Measurements from ENCODE around the gene CNR2.

Gene CNR2

GRCh38 chr1:23916209-23917131, 3.3 kb upstream of the CNR2 start:
- Histone ChIP-seq H3K4me3 (ENCODE audit: low read length in 2 of 2) (no peak overlapping the region), H3K4me1 (ENCODE audit: control insufficient read depth in 2 of 2, insufficient read depth in 2 of 2, low read length in 2 of 2) (peaks cover 11 to 25% of the 10 kb centered on the region in 2 donors), H3K27ac (ENCODE audit: low read depth in 2 of 2, low read length in 2 of 2) (peak overlapping the region; percentile 39 to 43), H3K36me3 (ENCODE audit: control insufficient read depth in 2 of 2, insufficient read depth in 2 of 2, low read length in 2 of 2) (no peaks in the 10 kb centered on the region), H3K9ac (ENCODE audit: low read depth in 1 of 2, low read length in 2 of 2) (peak overlapping the region in 1 of 2 donors; percentile 53), H3K27me3 (ENCODE audit: control insufficient read depth in 2 of 2, insufficient read depth in 2 of 2, low read length in 2 of 2) (no peaks in the 10 kb centered on the region), H3K9me3 (ENCODE audit: control insufficient read depth in 2 of 2, low read length in 2 of 2) (no peaks in the 10 kb centered on the region)

GRCh38 chr1:23915466-23915865, 2.3 kb upstream of the CNR2 start:
- Histone ChIP-seq H3K36me3 (ENCODE audit: control insufficient read depth in 2 of 2, insufficient read depth in 2 of 2, low read length in 2 of 2) (no peaks in the 10 kb centered on the region), H3K9ac (ENCODE audit: low read depth in 1 of 2, low read length in 2 of 2) (no peak overlapping the region)

GRCh38 chr1:23914921-23915320, 1.8 kb upstream of the CNR2 start:
- H3K4me3 ChIP-seq (ENCODE audit: low read length in 2 of 2): no peak overlapping the region
- H3K4me1 ChIP-seq (ENCODE audit: control insufficient read depth in 2 of 2, insufficient read depth in 2 of 2, low read length in 2 of 2): peaks cover 8 to 14% of the 10 kb centered on the region in 2 donors
- no peaks in the 10 kb centered on the region for H3K9me3 ChIP-seq (ENCODE audit: control insufficient read depth in 2 of 2, low read length in 2 of 2)
- H3K27ac ChIP-seq (ENCODE audit: low read depth in 2 of 2, low read length in 2 of 2): no peak overlapping the region
- no peak overlapping the region for H3K9ac ChIP-seq (ENCODE audit: low read depth in 1 of 2, low read length in 2 of 2)
- H3K27me3 ChIP-seq (ENCODE audit: control insufficient read depth in 2 of 2, insufficient read depth in 2 of 2, low read length in 2 of 2): no peaks in the 10 kb centered on the region
- no peaks in the 10 kb centered on the region for H3K36me3 ChIP-seq (ENCODE audit: control insufficient read depth in 2 of 2, insufficient read depth in 2 of 2, low read length in 2 of 2)

More at GRCh38 chr1:23915466-23915865, 2.3 kb upstream of the CNR2 start:
- H3K4me1 ChIP-seq (ENCODE audit: control insufficient read depth in 2 of 2, insufficient read depth in 2 of 2, low read length in 2 of 2): peaks cover 9 to 18% of the 10 kb centered on the region in 2 donors
- H3K27me3 ChIP-seq (ENCODE audit: control insufficient read depth in 2 of 2, insufficient read depth in 2 of 2, low read length in 2 of 2): no peaks in the 10 kb centered on the region
- no peak overlapping the region for H3K4me3 ChIP-seq (ENCODE audit: low read length in 2 of 2)
- H3K9me3 ChIP-seq (ENCODE audit: control insufficient read depth in 2 of 2, low read length in 2 of 2): no peaks in the 10 kb centered on the region
- no peak overlapping the region for H3K27ac ChIP-seq (ENCODE audit: low read depth in 2 of 2, low read length in 2 of 2)

- Histone ChIP-seq H3K9me3 (ENCODE audit: control insufficient read depth in 2 of 2, low read length in 2 of 2) (no peaks in the 10 kb centered on the region), H3K36me3 (ENCODE audit: control insufficient read depth in 2 of 2, insufficient read depth in 2 of 2, low read length in 2 of 2) (no peaks in the 10 kb centered on the region), H3K27ac (ENCODE audit: low read depth in 2 of 2, low read length in 2 of 2) (peak overlapping the region in 1 of 2 donors; percentile 48), H3K27me3 (ENCODE audit: control insufficient read depth in 2 of 2, insufficient read depth in 2 of 2, low read length in 2 of 2) (no peaks in the 10 kb centered on the region), H3K4me3 (ENCODE audit: low read length in 2 of 2) (peak overlapping the region in 1 of 2 donors; percentile 38), H3K9ac (ENCODE audit: low read depth in 1 of 2, low read length in 2 of 2) (no peak overlapping the region), H3K4me1 (ENCODE audit: control insufficient read depth in 2 of 2, insufficient read depth in 2 of 2, low read length in 2 of 2) (peaks cover 8 to 10% of the 10 kb centered on the region in 2 donors)
These were observed 1.2 kb downstream of the CNR2 start for GRCh38 chr1:23911921-23912320.

GRCh38 chr1:23910553-23911246, 2.5 kb downstream of the CNR2 start:
- Histone ChIP-seq H3K27me3 (ENCODE audit: control insufficient read depth in 2 of 2, insufficient read depth in 2 of 2, low read length in 2 of 2) (peaks cover 0 to 3% of the 10 kb centered on the region in 2 donors), H3K9me3 (ENCODE audit: control insufficient read depth in 2 of 2, low read length in 2 of 2) (no peaks in the 10 kb centered on the region), H3K27ac (ENCODE audit: low read depth in 2 of 2, low read length in 2 of 2) (peak overlapping the region in 1 of 2 donors; percentile 24), H3K4me1 (ENCODE audit: control insufficient read depth in 2 of 2, insufficient read depth in 2 of 2, low read length in 2 of 2) (peaks cover 2 to 6% of the 10 kb centered on the region in 2 donors), H3K9ac (ENCODE audit: low read depth in 1 of 2, low read length in 2 of 2) (no peak overlapping the region), H3K4me3 (ENCODE audit: low read length in 2 of 2) (no peak overlapping the region), H3K36me3 (ENCODE audit: control insufficient read depth in 2 of 2, insufficient read depth in 2 of 2, low read length in 2 of 2) (no peaks in the 10 kb centered on the region)

GRCh38 chr1:23910144-23910543, 3.0 kb downstream of the CNR2 start:
- no peaks in the 10 kb centered on the region for H3K36me3 ChIP-seq (ENCODE audit: control insufficient read depth in 2 of 2, insufficient read depth in 2 of 2, low read length in 2 of 2)
- H3K9ac ChIP-seq (ENCODE audit: low read depth in 1 of 2, low read length in 2 of 2): no peak overlapping the region
- H3K9me3 ChIP-seq (ENCODE audit: control insufficient read depth in 2 of 2, low read length in 2 of 2): no peaks in the 10 kb centered on the region
- no peak overlapping the region for H3K27ac ChIP-seq (ENCODE audit: low read depth in 2 of 2, low read length in 2 of 2)
- peaks cover 2 to 6% of the 10 kb centered on the region in 2 donors for H3K4me1 ChIP-seq (ENCODE audit: control insufficient read depth in 2 of 2, insufficient read depth in 2 of 2, low read length in 2 of 2)
- no peak overlapping the region for H3K4me3 ChIP-seq (ENCODE audit: low read length in 2 of 2)
- H3K27me3 ChIP-seq (ENCODE audit: control insufficient read depth in 2 of 2, insufficient read depth in 2 of 2, low read length in 2 of 2): peaks cover 0 to 4% of the 10 kb centered on the region in 2 donors

GRCh38 chr1:23909412-23909811, 3.8 kb downstream of the CNR2 start:
- Histone ChIP-seq H3K27me3 (ENCODE audit: control insufficient read depth in 2 of 2, insufficient read depth in 2 of 2, low read length in 2 of 2) (peaks cover 0 to 9% of the 10 kb centered on the region in 2 donors), H3K4me3 (ENCODE audit: low read length in 2 of 2) (no peak overlapping the region), H3K4me1 (ENCODE audit: control insufficient read depth in 2 of 2, insufficient read depth in 2 of 2, low read length in 2 of 2) (peaks cover 2 to 6% of the 10 kb centered on the region in 2 donors), H3K36me3 (ENCODE audit: control insufficient read depth in 2 of 2, insufficient read depth in 2 of 2, low read length in 2 of 2) (no peaks in the 10 kb centered on the region), H3K9me3 (ENCODE audit: control insufficient read depth in 2 of 2, low read length in 2 of 2) (no peaks in the 10 kb centered on the region), H3K27ac (ENCODE audit: low read depth in 2 of 2, low read length in 2 of 2) (peak overlapping the region in 1 of 2 donors; percentile 57), H3K9ac (ENCODE audit: low read depth in 1 of 2, low read length in 2 of 2) (no peak overlapping the region)

GRCh38 chr1:23908453-23909341, 4.5 kb downstream of the CNR2 start:
- H3K4me1 ChIP-seq (ENCODE audit: control insufficient read depth in 2 of 2, insufficient read depth in 2 of 2, low read length in 2 of 2): peaks cover 2 to 6% of the 10 kb centered on the region in 2 donors
- peak overlapping the region in 1 of 2 donors; percentile 57 for H3K27ac ChIP-seq (ENCODE audit: low read depth in 2 of 2, low read length in 2 of 2)
- peaks cover 0 to 14% of the 10 kb centered on the region in 2 donors for H3K27me3 ChIP-seq (ENCODE audit: control insufficient read depth in 2 of 2, insufficient read depth in 2 of 2, low read length in 2 of 2)
- no peaks in the 10 kb centered on the region for H3K9me3 ChIP-seq (ENCODE audit: control insufficient read depth in 2 of 2, low read length in 2 of 2)
- no peak overlapping the region for H3K4me3 ChIP-seq (ENCODE audit: low read length in 2 of 2)
- H3K9ac ChIP-seq (ENCODE audit: low read depth in 1 of 2, low read length in 2 of 2): no peak overlapping the region
- no peaks in the 10 kb centered on the region for H3K36me3 ChIP-seq (ENCODE audit: control insufficient read depth in 2 of 2, insufficient read depth in 2 of 2, low read length in 2 of 2)

- H3K27ac ChIP-seq (ENCODE audit: low read depth in 2 of 2, low read length in 2 of 2): no peak overlapping the region
- H3K4me3 ChIP-seq (ENCODE audit: low read length in 2 of 2): no peak overlapping the region
- no peaks in the 10 kb centered on the region for H3K9me3 ChIP-seq (ENCODE audit: control insufficient read depth in 2 of 2, low read length in 2 of 2)
- no peak overlapping the region for H3K9ac ChIP-seq (ENCODE audit: low read depth in 1 of 2, low read length in 2 of 2)
- H3K36me3 ChIP-seq (ENCODE audit: control insufficient read depth in 2 of 2, insufficient read depth in 2 of 2, low read length in 2 of 2): no peaks in the 10 kb centered on the region
- H3K27me3 ChIP-seq (ENCODE audit: control insufficient read depth in 2 of 2, insufficient read depth in 2 of 2, low read length in 2 of 2): peaks cover 0 to 17% of the 10 kb centered on the region in 2 donors
- H3K4me1 ChIP-seq (ENCODE audit: control insufficient read depth in 2 of 2, insufficient read depth in 2 of 2, low read length in 2 of 2): peaks cover 4% of the 10 kb centered on the region in 2 donors
These were observed 6.4 kb downstream of the CNR2 start for GRCh38 chr1:23906731-23907130.

All from mucosa of rectum (tissue), 2 donors.